SHP77 (cell line): ENCODE measurements around the gene VAV2.

Experiments used
- DNase-seq, 2 experiments: peaks; one replicate each; lab custom pipeline; 2025; lab: John Stamatoyannopoulos, UW

VAV2 gene

GRCh38 chr9:133852431-133852830 is 139.7 kb downstream of the VAV2 start:
- no peak for DNase-seq

GRCh38 chr9:133851693-133852092 is 140.4 kb downstream of the VAV2 start:
- DNase-seq = no peak

- no peak for DNase-seq
Measured at GRCh38 chr9:133850937-133851336, 141.2 kb downstream of the VAV2 start.

- no peak for DNase-seq
Measured at GRCh38 chr9:133850161-133850560, 142.0 kb downstream of the VAV2 start.

- no peak for DNase-seq
Measured at GRCh38 chr9:133849110-133849670, 142.9 kb downstream of the VAV2 start.

GRCh38 chr9:133848471-133849109 is 143.5 kb downstream of the VAV2 start:
- no peak for DNase-seq

- DNase-seq = no peak
Measured at GRCh38 chr9:133846483-133847090, 145.5 kb downstream of the VAV2 start.

- DNase-seq = peak; percentile 82 to 85
Measured at GRCh38 chr9:133845440-133845839, 146.7 kb downstream of the VAV2 start.

- no peak for DNase-seq
Measured at GRCh38 chr9:133844881-133845410, 147.2 kb downstream of the VAV2 start.

- peak; percentile 12 to 28 for DNase-seq
Measured at GRCh38 chr9:133844398-133844784, 147.7 kb downstream of the VAV2 start.

GRCh38 chr9:133843751-133844397 is 148.2 kb downstream of the VAV2 start:
- DNase-seq = no peak

- DNase-seq = no peak
Measured at GRCh38 chr9:133843250-133843649, 148.9 kb downstream of the VAV2 start.

- no peak for DNase-seq
Measured at GRCh38 chr9:133842721-133843227, 149.3 kb downstream of the VAV2 start.

- no peak for DNase-seq
Measured at GRCh38 chr9:133842174-133842573, 149.9 kb downstream of the VAV2 start.

- no peak for DNase-seq
Measured at GRCh38 chr9:133841167-133841812, 150.8 kb downstream of the VAV2 start.

- DNase-seq = no peak
Measured at GRCh38 chr9:133839822-133840329, 152.2 kb downstream of the VAV2 start.

GRCh38 chr9:133838859-133839507 is 153.1 kb downstream of the VAV2 start:
- no peak for DNase-seq

GRCh38 chr9:133837627-133838597 is 154.2 kb downstream of the VAV2 start:
- DNase-seq = no peak

GRCh38 chr9:133836818-133837217 is 155.3 kb downstream of the VAV2 start:
- no peak for DNase-seq
